ENCODE results near the gene PTPRQ.

DNA sequence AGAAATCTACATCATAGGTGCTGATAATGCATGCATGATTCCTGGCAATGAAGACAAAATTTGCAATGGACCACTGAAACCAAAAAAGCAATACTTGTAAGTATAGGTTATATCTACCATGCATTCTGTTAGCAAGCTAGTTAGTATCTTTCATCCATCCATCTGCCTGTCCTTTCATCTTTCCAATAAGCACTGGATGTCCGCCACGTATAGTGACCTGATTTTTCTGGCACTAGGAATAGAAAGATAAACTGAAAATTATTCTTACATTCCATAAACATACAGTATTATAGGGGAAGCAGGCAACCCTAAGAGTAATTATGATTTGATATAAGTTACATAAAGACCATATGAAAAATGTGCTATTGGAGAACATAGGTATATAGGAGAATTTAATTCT, 176.2 kb downstream of the PTPRQ start:
- TF ChIP-seq, protein P1, sequence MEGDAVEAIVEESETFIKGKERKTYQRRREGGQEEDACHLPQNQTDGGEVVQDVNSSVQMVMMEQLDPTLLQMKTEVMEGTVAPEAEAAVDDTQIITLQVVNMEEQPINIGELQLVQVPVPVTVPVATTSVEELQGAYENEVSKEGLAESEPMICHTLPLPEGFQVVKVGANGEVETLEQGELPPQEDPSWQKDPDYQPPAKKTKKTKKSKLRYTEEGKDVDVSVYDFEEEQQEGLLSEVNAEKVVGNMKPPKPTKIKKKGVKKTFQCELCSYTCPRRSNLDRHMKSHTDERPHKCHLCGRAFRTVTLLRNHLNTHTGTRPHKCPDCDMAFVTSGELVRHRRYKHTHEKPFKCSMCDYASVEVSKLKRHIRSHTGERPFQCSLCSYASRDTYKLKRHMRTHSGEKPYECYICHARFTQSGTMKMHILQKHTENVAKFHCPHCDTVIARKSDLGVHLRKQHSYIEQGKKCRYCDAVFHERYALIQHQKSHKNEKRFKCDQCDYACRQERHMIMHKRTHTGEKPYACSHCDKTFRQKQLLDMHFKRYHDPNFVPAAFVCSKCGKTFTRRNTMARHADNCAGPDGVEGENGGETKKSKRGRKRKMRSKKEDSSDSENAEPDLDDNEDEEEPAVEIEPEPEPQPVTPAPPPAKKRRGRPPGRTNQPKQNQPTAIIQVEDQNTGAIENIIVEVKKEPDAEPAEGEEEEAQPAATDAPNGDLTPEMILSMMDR (IDR thresholded peaks at IDR 0.05; ENCODE audit: borderline replicate concordance, extremely low read depth, low read length, poor library complexity, severe bottlenecking), result no peak
- no peak for TF ChIP-seq EZH2 (IDR thresholded peaks at IDR 0.05; ENCODE audit: borderline replicate concordance, low read depth, low read length, severe bottlenecking)

Data from DND-41 (cell line).